NB4 (cell line): ENCODE data around the gene SLC9A3.

Experiments
- CTCF ChIP-seq: IDR thresholded peaks from one replicate; pipeline ENCODE4 v1.5.1; 2012; ENCODE audit warnings: low read depth, low read length
- MAX ChIP-seq: IDR thresholded peaks from 2 replicates; pipeline ENCODE4 v1.6.1; 2011; ENCODE audit warnings: low read depth, low read length
- POLR2A ChIP-seq: IDR thresholded peaks from 2 replicates; pipeline ENCODE4 v1.6.1; 2011; ENCODE audit warnings: mild to moderate bottlenecking; ENCODE audit not compliant: insufficient read length; ENCODE audit errors: extremely low read depth

DNA sequence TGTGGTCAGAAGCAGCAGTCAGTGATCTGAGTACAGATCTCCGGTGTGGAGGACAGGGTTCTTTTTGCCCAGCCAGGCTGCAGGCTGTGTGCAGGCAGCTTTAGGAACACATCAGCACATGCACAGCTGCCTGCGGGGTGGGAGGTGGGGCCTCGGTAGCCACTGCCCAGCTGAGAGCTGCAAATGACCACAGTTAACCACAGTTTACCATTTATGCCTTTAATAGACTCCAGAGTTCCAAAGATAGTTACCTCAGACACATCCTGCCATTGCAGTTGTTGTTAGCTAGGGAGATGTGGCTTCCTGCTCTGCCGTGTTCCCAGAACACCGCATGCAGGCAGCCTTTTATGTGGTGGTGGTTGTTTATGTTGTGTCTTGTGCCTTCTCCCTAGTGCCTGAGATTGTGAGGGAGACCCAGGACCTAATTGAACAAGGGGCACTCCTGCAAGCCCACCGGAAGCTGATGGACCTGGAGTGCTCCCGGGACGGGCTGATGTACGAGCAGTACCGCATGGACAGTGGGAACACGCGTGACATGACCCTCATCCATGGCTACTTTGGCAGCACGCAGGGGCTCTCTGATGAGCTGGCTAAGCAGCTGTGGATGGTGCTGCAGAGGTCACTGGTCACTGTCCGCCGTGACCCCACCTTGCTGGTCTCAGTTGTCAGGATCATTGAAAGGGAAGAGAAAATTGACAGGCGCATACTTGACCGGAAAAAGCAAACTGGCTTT lies 71.1 kb downstream of the SLC9A3 start:
- TF ChIP-seq POLR2A: no peak
- no peak for TF ChIP-seq CTCF
- no peak for TF ChIP-seq MAX
